Cardiac fibroblast (primary cell): ENCODE measurements around the gene DPH6.

Experiments used
- DNase-seq, 2 donors: peaks; one replicate each; pipeline versions ENCODE4 v3.0.0 to v3.0.0-alpha.2; 2010; ENCODE audit warnings: low read depth in 2 of 2
- H3K4me3 ChIP-seq, 2 donors: replicated peaks in 1 of 2; 1 replicate in 1 of 2; 2 replicates in 1 of 2; pipeline ENCODE4 v1.5.1; 2011; ENCODE audit warnings: low read depth in 2 of 2, low read length in 2 of 2, mild to moderate bottlenecking in 2 of 2, moderate library complexity in 1 of 2
- CTCF ChIP-seq: IDR thresholded peaks from one replicate; pipeline ENCODE4 v1.5.1; 2011; ENCODE audit warnings: low read depth, mild to moderate bottlenecking, low read length, inconsistent platforms

Gene DPH6

GRCh38 chr15:35546511-35547381, 781 bp upstream of the DPH6 start:
- no peak for DNase-seq
- TF ChIP-seq CTCF = no peak
- H3K4me3 ChIP-seq = peak overlapping the region; percentile 80 to 81

GRCh38 chr15:35545316-35545823, 595 bp downstream of the DPH6 start:
- DNase-seq = peak; percentile 70 to 75
- peak; percentile 1 for TF ChIP-seq CTCF
- H3K4me3 ChIP-seq = peak overlapping the region; percentile 80 to 81

DNA sequence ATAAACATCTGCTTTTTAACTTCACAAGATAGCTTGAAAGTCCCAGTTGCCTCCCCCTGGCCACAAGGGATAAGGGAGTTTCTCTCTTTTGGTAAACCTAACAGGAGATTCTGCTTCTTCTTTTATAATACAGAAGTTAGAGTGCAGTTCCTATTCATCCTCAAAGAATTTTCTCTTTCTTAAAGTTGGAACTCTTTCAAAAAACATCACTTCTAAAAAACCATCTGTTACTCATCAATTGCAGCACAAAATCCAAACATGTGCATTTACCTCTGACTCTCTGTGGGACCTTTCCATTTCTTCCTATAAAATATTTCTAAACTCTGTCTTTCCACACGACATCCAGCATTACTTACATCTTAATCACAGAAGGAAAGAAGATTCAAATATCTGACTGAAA, 5.1 kb downstream of the DPH6 start:
- H3K4me3 ChIP-seq = no peak overlapping the region
- peak; percentile 56 to 77 for DNase-seq
- no peak for TF ChIP-seq CTCF

GRCh38 chr15:35540021-35540420, 5.9 kb downstream of the DPH6 start:
- no peak for DNase-seq
- H3K4me3 ChIP-seq = no peak overlapping the region
- no peak for TF ChIP-seq CTCF

- H3K4me3 ChIP-seq = no peak overlapping the region
- DNase-seq = no peak
- TF ChIP-seq CTCF = no peak
These were observed 10.5 kb downstream of the DPH6 start for GRCh38 chr15:35535365-35535916.

GRCh38 chr15:35533130-35534110, 12.5 kb downstream of the DPH6 start:
- TF ChIP-seq CTCF = no peak
- peak; percentile 10 to 63 for DNase-seq

More at GRCh38 chr15:35533130-35534110, 12.5 kb downstream of the DPH6 start:
- no peak overlapping the region for H3K4me3 ChIP-seq
